CD4-positive, alpha-beta memory T cell (primary cell): Measurements from ENCODE around the gene GMDS. TPM values are rescaled to one million over a fixed set of nuclear protein-coding genes. Genes with fewer than 3 reads are reported as not detected.

Experiments used
- CTCF ChIA-PET: fragments of 350-600 bp; sonication (Branson Sonifier 250); formaldehyde crosslinking; loops from one replicate; lab custom pipeline; 2021; ENCODE audit warnings: inconsistent platforms; ENCODE audit not compliant: partially characterized antibody; lab: Charles Lee
- POLR2A ChIA-PET: fragments of 350-600 bp; sonication (Branson Sonifier 250); formaldehyde crosslinking; loops from one replicate; lab custom pipeline; 2021; ENCODE audit not compliant: partially characterized antibody; lab: Charles Lee
- DNase-seq, 5 donors: peaks; one replicate each; pipeline versions ENCODE4 v3.0.0 to v3.0.0-alpha.2; 2020 to 2022; ENCODE audit warnings: mixed read lengths in 1 of 5
- H3K27ac ChIP-seq: one replicate; pipeline ENCODE4 v1.7.0; 2013; ENCODE audit warnings: low read depth, low read length
- H3K27me3 ChIP-seq: 2 replicates; pipeline ENCODE4 v1.7.0; 2013; ENCODE audit warnings: mild to moderate bottlenecking, low read length, moderate library complexity; ENCODE audit not compliant: insufficient read depth
- H3K36me3 ChIP-seq: 2 replicates; pipeline ENCODE4 v1.7.0; 2013; ENCODE audit warnings: mild to moderate bottlenecking, low read length, moderate library complexity; ENCODE audit not compliant: insufficient read depth
- H3K4me1 ChIP-seq: 2 replicates; pipeline ENCODE4 v1.7.0; 2013; ENCODE audit warnings: mild to moderate bottlenecking, low read length, moderate library complexity; ENCODE audit not compliant: insufficient read depth
- H3K4me3 ChIP-seq, 2 donors: one replicate each; pipeline ENCODE4 v1.7.0; 2013; ENCODE audit warnings: low read length in 2 of 2, mild to moderate bottlenecking in 1 of 2
- H3K9me3 ChIP-seq, 2 donors: one replicate each; pipeline ENCODE4 v1.7.0; 2013; ENCODE audit warnings: low read length in 2 of 2, control low read depth in 1 of 2; ENCODE audit not compliant: control insufficient read depth in 1 of 2
- H3K27ac Mint-ChIP-seq, 7 donors: one replicate each; pipeline ENCODE4 v1.8.0; 2020 to 2021; ENCODE audit warnings: mixed read lengths in 7 of 7, mild to moderate bottlenecking in 6 of 7, inconsistent platforms in 3 of 7, moderate library complexity in 3 of 7
- H3K27me3 Mint-ChIP-seq, 2 donors: one replicate each; pipeline ENCODE4 v1.8.0; 2020 to 2021; ENCODE audit warnings: mixed read lengths in 2 of 2
- H3K36me3 Mint-ChIP-seq, 2 donors: one replicate each; pipeline ENCODE4 v1.8.0; 2020 to 2021; ENCODE audit warnings: mixed read lengths in 2 of 2, inconsistent platforms in 1 of 2, mild to moderate bottlenecking in 1 of 2
- H3K4me1 Mint-ChIP-seq, 4 donors: one replicate each; pipeline ENCODE4 v1.8.0; 2020 to 2021; ENCODE audit warnings: mixed read lengths in 4 of 4, mild to moderate bottlenecking in 1 of 4
- H3K4me3 Mint-ChIP-seq, 8 donors: one replicate each; pipeline ENCODE4 v1.8.0; 2020 to 2021; ENCODE audit warnings: mixed read lengths in 8 of 8, mild to moderate bottlenecking in 7 of 8, moderate library complexity in 6 of 8, inconsistent platforms in 3 of 8
- H3K9me3 Mint-ChIP-seq, 8 donors: one replicate each; pipeline ENCODE4 v1.8.0; 2020 to 2021; ENCODE audit warnings: mixed read lengths in 8 of 8, mild to moderate bottlenecking in 5 of 8, inconsistent platforms in 3 of 8, moderate library complexity in 1 of 8
- intact Hi-C: fragments of 100-400 bp; cut with micrococcal nuclease; formaldehyde crosslinking; loops from one replicate; pipeline ENCODE4 v1.15.1; 2023
- polyA plus RNA-seq, 2 donors: library from polyadenylated mRNA; unstranded; fragments of 300-500 nt; fragmentation: Illumina TruSeq; gene quantifications; one replicate each; pipeline ENCODE4 v1.2.3, GENCODE V29; 2021
- total RNA-seq, 2 experiments: library from RNA; stranded (reverse); gene quantifications; one replicate each; pipeline ENCODE4 v1.2.3, GENCODE V29; 2021

GMDS gene
- total and polyA plus RNA-seq, 4 experiments from 2014 or later = 12.1 to 24.0 (median 15.2) TPM

- H3K4me3 ChIP-seq = no peak overlapping the region
- H3K4me3 Mint-ChIP-seq = no peak overlapping the region
- no peak overlapping the region for H3K27ac Mint-ChIP-seq
- ChIA-PET POLR2A (no interaction called here), CTCF (interaction anchor here (1.3 kb wide), 1 partner anchor 14 kb away, joined by 3 read pairs; no protein-coding TSS in a partner anchor)
- no peaks in the 10 kb centered on the region for H3K4me1 ChIP-seq
- peaks cover 0 to 12% (median 2%) of the 10 kb centered on the region in 4 donors for H3K4me1 Mint-ChIP-seq
- H3K27ac ChIP-seq = no peak overlapping the region
- H3K27me3 Mint-ChIP-seq = no peaks in the 10 kb centered on the region
- H3K36me3 ChIP-seq = no peaks in the 10 kb centered on the region
- H3K27me3 ChIP-seq = no peaks in the 10 kb centered on the region
- intact Hi-C loops = no loop called here
- H3K9me3 ChIP-seq = no peaks in the 10 kb centered on the region
- H3K9me3 Mint-ChIP-seq = no peaks in the 10 kb centered on the region
- no peak for DNase-seq
- no peaks in the 10 kb centered on the region for H3K36me3 Mint-ChIP-seq
Measured at GRCh38 chr6:2135401-2135800, 110.0 kb downstream of the GMDS start.

GRCh38 chr6:2134554-2134953 lies 110.9 kb downstream of the GMDS start:
- no peak for DNase-seq
- H3K36me3 Mint-ChIP-seq = no peaks in the 10 kb centered on the region
- no peak overlapping the region for H3K27ac ChIP-seq
- POLR2A ChIA-PET = no interaction called here
- H3K36me3 ChIP-seq = no peaks in the 10 kb centered on the region
- H3K4me1 ChIP-seq = no peaks in the 10 kb centered on the region
- H3K4me3 ChIP-seq = no peak overlapping the region
- H3K4me3 Mint-ChIP-seq = no peak overlapping the region
- intact Hi-C loops = no loop called here
- H3K27me3 Mint-ChIP-seq = no peaks in the 10 kb centered on the region
- no peaks in the 10 kb centered on the region for H3K9me3 ChIP-seq
- H3K27me3 ChIP-seq = no peaks in the 10 kb centered on the region
- H3K9me3 Mint-ChIP-seq = no peaks in the 10 kb centered on the region
- CTCF ChIA-PET = interaction anchor here (1.3 kb wide), 1 partner anchor 15 kb away, joined by 3 read pairs; no protein-coding TSS in a partner anchor
- peaks cover 2 to 11% (median 3%) of the 10 kb centered on the region in 4 donors for H3K4me1 Mint-ChIP-seq
- H3K27ac Mint-ChIP-seq = no peak overlapping the region

GRCh38 chr6:2133716-2134310 lies 111.6 kb downstream of the GMDS start:
- H3K9me3 Mint-ChIP-seq = no peaks in the 10 kb centered on the region
- Histone ChIP-seq H3K4me3 (no peak overlapping the region), H3K4me1 (no peaks in the 10 kb centered on the region), H3K27me3 (no peaks in the 10 kb centered on the region), H3K9me3 (no peaks in the 10 kb centered on the region), H3K36me3 (no peaks in the 10 kb centered on the region), H3K27ac (no peak overlapping the region)
- peaks cover 7 to 15% (median 9%) of the 10 kb centered on the region in 4 donors for H3K4me1 Mint-ChIP-seq
- H3K27me3 Mint-ChIP-seq = no peaks in the 10 kb centered on the region
- no peak overlapping the region for H3K27ac Mint-ChIP-seq
- H3K4me3 Mint-ChIP-seq = no peak overlapping the region
- intact Hi-C loops = no loop called here
- no peaks in the 10 kb centered on the region for H3K36me3 Mint-ChIP-seq
- POLR2A ChIA-PET = no interaction called here
- DNase-seq = no peak
- CTCF ChIA-PET = interaction anchor here (1.3 kb wide), 1 partner anchor 15 kb away, joined by 3 read pairs; no protein-coding TSS in a partner anchor

- H3K27ac Mint-ChIP-seq = no peak overlapping the region
- H3K4me3 Mint-ChIP-seq = no peak overlapping the region
- Histone ChIP-seq H3K27ac (no peak overlapping the region), H3K27me3 (no peaks in the 10 kb centered on the region), H3K36me3 (no peaks in the 10 kb centered on the region), H3K4me3 (no peak overlapping the region), H3K9me3 (no peaks in the 10 kb centered on the region), H3K4me1 (peaks cover under 1% of the 10 kb centered on the region)
- no peaks in the 10 kb centered on the region for H3K9me3 Mint-ChIP-seq
- H3K27me3 Mint-ChIP-seq = no peaks in the 10 kb centered on the region
- no peaks in the 10 kb centered on the region for H3K36me3 Mint-ChIP-seq
- ChIA-PET CTCF (no interaction called here), POLR2A (no interaction called here)
- intact Hi-C loops = no loop called here
- DNase-seq = no peak
- peaks cover 7 to 16% (median 13%) of the 10 kb centered on the region in 4 donors for H3K4me1 Mint-ChIP-seq
Measured at GRCh38 chr6:2132916-2133315, 112.5 kb downstream of the GMDS start.

GRCh38 chr6:2132416-2132815 lies 113.0 kb downstream of the GMDS start:
- Histone ChIP-seq H3K27me3 (no peaks in the 10 kb centered on the region), H3K36me3 (no peaks in the 10 kb centered on the region), H3K27ac (no peak overlapping the region), H3K4me3 (no peak overlapping the region), H3K9me3 (no peaks in the 10 kb centered on the region), H3K4me1 (peaks cover 6% of the 10 kb centered on the region)
- ChIA-PET POLR2A (no interaction called here), CTCF (no interaction called here)
- no peaks in the 10 kb centered on the region for H3K27me3 Mint-ChIP-seq
- DNase-seq = no peak
- H3K4me1 Mint-ChIP-seq = peaks cover 7 to 21% (median 13%) of the 10 kb centered on the region in 4 donors
- H3K4me3 Mint-ChIP-seq = no peak overlapping the region
- H3K9me3 Mint-ChIP-seq = no peaks in the 10 kb centered on the region
- intact Hi-C loops = no loop called here
- no peaks in the 10 kb centered on the region for H3K36me3 Mint-ChIP-seq
- no peak overlapping the region for H3K27ac Mint-ChIP-seq

GRCh38 chr6:2129182-2129621 lies 116.2 kb downstream of the GMDS start:
- DNase-seq = no peak
- ChIA-PET POLR2A (no interaction called here), CTCF (no interaction called here)
- Mint-ChIP-seq H3K36me3 (peaks cover 0 to 9% of the 10 kb centered on the region in 2 donors), H3K9me3 (no peaks in the 10 kb centered on the region), H3K27me3 (no peaks in the 10 kb centered on the region), H3K4me3 (no peak overlapping the region), H3K4me1 (peaks cover 10 to 26% (median 13%) of the 10 kb centered on the region in 4 donors), H3K27ac (peak overlapping the region in 1 of 7 donors; percentile 43)
- Histone ChIP-seq H3K4me1 (peaks cover 8% of the 10 kb centered on the region), H3K27me3 (no peaks in the 10 kb centered on the region), H3K4me3 (no peak overlapping the region), H3K9me3 (no peaks in the 10 kb centered on the region), H3K27ac (no peak overlapping the region), H3K36me3 (no peaks in the 10 kb centered on the region)
- intact Hi-C loops = no loop called here

GRCh38 chr6:2127484-2127911 lies 117.9 kb downstream of the GMDS start:
- H3K9me3 Mint-ChIP-seq = no peaks in the 10 kb centered on the region
- peak overlapping the region in 4 of 7 donors; percentile 36 to 66 (median 40) for H3K27ac Mint-ChIP-seq
- peak overlapping the region in 5 of 8 donors; percentile 8 to 31 (median 27) for H3K4me3 Mint-ChIP-seq
- DNase-seq = peak in 4 of 5 donors; percentile 9 to 14 (median 11)
- no peaks in the 10 kb centered on the region for H3K27me3 ChIP-seq
- no peaks in the 10 kb centered on the region for H3K9me3 ChIP-seq
- H3K27me3 Mint-ChIP-seq = no peaks in the 10 kb centered on the region
- peaks cover 8 to 26% (median 13%) of the 10 kb centered on the region in 4 donors for H3K4me1 Mint-ChIP-seq
- ChIA-PET POLR2A (no interaction called here), CTCF (no interaction called here)
- H3K4me1 ChIP-seq = peaks cover 8% of the 10 kb centered on the region
- H3K27ac ChIP-seq = no peak overlapping the region
- no peaks in the 10 kb centered on the region for H3K36me3 ChIP-seq
- peaks cover 0 to 24% of the 10 kb centered on the region in 2 donors for H3K36me3 Mint-ChIP-seq
- intact Hi-C loops = no loop called here
- peak overlapping the region in 1 of 2 donors; percentile 8 for H3K4me3 ChIP-seq
